Upper lobe of left lung (tissue), 4 donors: Measurements from ENCODE around the gene CLSTN1.

Experiments
- POLR2A ChIP-seq, 4 donors: fragments of 450-650 bp; IDR thresholded peaks; one replicate each; pipeline ENCODE4 v1.5.1; 2016 to 2017; ENCODE audit warnings: antibody characterized with exemption in 4 of 4, mild to moderate bottlenecking in 2 of 4
- POLR2AphosphoS5 ChIP-seq, 2 donors: sonication (generic); formaldehyde crosslinking; IDR thresholded peaks; one replicate each; pipeline ENCODE4 v1.5.1; 2017; ENCODE audit warnings: antibody characterized with exemption in 2 of 2
- TF ChIP-seq, protein P1 (sequence below), 6 experiments: fragments of 450-650 bp in 4 of 6; fragments of 200-600 bp in 2 of 6; sonication (generic) in 2 of 6; IDR thresholded peaks; one replicate each; pipeline ENCODE4 v1.5.1; 2016 to 2019; ENCODE audit warnings: antibody characterized with exemption in 6 of 6

- TF ChIP-seq, protein P1, sequence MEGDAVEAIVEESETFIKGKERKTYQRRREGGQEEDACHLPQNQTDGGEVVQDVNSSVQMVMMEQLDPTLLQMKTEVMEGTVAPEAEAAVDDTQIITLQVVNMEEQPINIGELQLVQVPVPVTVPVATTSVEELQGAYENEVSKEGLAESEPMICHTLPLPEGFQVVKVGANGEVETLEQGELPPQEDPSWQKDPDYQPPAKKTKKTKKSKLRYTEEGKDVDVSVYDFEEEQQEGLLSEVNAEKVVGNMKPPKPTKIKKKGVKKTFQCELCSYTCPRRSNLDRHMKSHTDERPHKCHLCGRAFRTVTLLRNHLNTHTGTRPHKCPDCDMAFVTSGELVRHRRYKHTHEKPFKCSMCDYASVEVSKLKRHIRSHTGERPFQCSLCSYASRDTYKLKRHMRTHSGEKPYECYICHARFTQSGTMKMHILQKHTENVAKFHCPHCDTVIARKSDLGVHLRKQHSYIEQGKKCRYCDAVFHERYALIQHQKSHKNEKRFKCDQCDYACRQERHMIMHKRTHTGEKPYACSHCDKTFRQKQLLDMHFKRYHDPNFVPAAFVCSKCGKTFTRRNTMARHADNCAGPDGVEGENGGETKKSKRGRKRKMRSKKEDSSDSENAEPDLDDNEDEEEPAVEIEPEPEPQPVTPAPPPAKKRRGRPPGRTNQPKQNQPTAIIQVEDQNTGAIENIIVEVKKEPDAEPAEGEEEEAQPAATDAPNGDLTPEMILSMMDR (IDR thresholded peaks at IDR 0.05): no peak
- TF ChIP-seq POLR2AphosphoS5 (IDR thresholded peaks at IDR 0.05) (no peak), POLR2A (IDR thresholded peaks at IDR 0.05) (no peak)
Measured at GRCh38 chr1:9733160-9733789, 90.5 kb downstream of the CLSTN1 start.
